ENCODE results near the gene SP8.

GRCh38 chr7:20738518-20739481, 47.9 kb downstream of the SP8 start:
- no peak for TF ChIP-seq POLR2A (IDR thresholded peaks at IDR 0.05)
- no peak for TF ChIP-seq CTCF (IDR thresholded peaks at IDR 0.05)
